Amniotic stem cell (primary cell): ENCODE data around the gene STPG1.

Source experiments
- DNase-seq: peaks from one replicate; lab custom pipeline; 2025; lab: John Stamatoyannopoulos, UW

The STPG1 gene

GRCh38 chr1:24426744-24427544, 13.4 kb upstream of the STPG1 start:
- DNase-seq: no peak

DNA sequence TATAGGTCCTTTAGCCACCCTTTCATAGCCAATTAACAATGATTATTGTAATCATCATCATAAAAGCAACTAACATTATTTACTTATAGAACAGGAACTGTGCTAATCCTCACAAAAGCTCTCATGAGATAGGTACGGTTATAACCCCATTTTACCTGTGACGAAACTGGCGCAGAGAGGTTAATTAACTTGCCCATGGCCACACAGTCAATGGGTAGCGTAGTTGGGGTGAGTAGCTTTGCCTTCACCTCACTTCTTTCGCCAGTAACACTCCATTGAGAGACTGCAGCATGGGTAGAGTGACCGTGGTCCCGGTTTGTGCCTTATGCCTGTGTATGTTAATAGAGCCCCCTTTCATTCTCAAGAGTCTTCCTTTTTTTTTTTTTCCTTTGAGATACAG, 12.3 kb upstream of the STPG1 start:
- no peak for DNase-seq

GRCh38 chr1:24425441-24425840, 11.9 kb upstream of the STPG1 start:
- no peak for DNase-seq

DNA sequence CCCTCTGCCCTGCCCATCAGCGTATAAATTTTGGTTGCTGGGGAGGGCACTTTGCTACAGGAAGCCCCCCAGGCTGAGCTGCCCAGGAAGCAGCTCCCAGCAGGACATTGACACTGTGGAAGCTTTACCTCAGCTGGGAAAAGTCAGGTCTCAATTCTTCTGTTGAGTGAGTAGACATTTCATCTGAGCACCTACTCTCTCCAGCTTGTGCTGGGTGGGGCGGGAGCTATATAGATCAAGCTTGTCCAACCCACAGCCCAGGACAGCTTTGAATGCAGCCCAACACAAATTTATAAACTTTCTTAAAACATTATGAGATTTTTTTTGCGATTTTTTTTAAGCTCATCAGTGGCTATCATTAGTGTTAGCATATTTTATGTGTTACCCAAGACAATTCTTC, 11.4 kb upstream of the STPG1 start:
- DNase-seq: no peak

DNA sequence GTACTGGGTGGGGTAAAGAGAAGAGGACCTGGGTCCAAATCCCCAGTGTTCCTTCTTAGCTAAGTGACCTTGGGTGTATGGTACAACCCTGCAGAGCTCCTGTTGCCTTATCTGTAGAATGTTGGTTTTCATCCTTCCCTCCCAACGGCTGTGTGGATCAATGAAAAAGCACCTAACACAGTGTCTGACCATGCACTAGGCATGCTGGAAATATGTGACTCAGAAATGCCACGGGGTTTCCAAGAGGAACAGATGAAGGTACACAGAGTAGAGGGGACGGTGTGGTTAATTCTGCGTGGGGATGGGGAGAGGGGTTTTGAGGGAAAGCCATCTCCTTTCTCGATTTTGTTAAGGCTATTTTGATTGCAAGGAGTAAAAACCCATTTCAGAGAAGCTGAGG, 10.6 kb upstream of the STPG1 start:
- DNase-seq: no peak

DNA sequence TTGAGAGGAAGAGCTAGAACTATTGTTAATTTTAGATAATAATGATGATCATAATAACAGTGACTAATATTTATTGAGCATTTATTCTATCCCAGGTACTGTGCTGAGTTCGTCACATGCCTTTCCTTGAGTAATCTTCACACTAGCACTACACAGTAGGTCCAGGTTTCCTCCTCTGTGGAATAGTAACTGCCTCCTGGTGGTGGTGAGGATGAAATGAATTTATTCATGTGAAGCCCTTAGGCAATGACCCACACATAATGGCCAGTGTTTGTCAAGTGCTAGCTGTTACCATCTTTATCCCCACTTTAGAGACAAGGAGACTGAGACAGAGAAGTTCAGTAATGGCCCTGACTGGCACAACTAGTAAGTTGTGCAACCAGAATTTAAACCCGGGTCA, 7.9 kb upstream of the STPG1 start:
- no peak for DNase-seq

GRCh38 chr1:24420547-24420946, 7.0 kb upstream of the STPG1 start:
- no peak for DNase-seq

GRCh38 chr1:24418898-24419628, 5.5 kb upstream of the STPG1 start:
- no peak for DNase-seq

DNA sequence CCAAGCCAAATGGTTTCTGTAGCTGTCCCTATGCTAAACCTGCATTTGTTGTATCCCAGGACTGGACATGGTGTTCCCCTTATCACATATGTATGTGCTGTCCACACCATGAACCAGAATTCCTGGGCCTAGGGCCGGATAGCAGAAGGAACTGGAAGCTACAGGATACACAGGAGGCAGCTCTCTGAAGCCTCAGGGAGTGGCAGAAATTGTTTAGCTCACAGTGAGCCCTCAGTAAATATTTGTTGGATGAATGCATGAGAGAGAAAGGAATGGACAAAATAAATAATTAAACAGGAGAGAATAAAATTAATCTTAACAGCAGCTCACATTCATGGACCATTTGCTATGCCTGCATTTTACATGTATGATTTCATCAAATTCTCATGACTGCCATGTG, 4.1 kb upstream of the STPG1 start:
- no peak for DNase-seq

GRCh38 chr1:24416666-24417391, 3.2 kb upstream of the STPG1 start:
- peak; percentile 94 for DNase-seq

- DNase-seq: no peak
Measured at GRCh38 chr1:24415910-24416665, 2.5 kb upstream of the STPG1 start.

DNA sequence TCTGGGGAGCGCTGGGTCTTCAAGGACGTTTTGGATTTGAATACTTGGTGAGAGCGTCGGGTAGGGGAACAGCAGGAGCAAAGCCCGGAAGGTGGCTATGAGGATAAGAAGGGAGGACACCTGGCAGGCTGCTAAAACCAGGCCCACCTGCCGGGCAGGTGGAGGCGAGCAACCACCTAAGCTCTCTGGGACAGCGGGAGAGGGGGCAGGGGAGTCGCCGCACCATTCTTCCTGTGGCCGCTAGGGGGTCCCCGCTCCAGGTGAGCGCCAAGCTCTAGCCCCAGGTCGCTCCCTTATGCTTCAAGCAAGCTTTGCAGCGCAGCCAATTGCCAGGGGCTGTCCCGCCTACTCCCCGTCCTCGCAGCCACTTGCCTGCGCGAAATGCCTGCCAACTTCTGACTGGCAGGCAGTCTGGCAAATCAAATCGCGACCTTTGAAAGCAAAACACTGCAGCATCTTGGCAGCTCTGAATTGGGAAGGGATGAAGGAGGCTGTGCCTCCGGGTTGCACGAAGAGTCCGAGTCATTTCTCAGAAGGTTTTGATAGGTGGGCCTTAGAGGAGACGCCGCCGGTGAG, 1.8 kb upstream of the STPG1 start, which contains the start of gene NIPAL3:
NIPAL3 (plus strand) TSS at position 469 of the 576 bp plus-strand sequence. CDS start 3,746 bp downstream, outside the sequence.
- peak; percentile 94 for DNase-seq

- DNase-seq: no peak
Measured at GRCh38 chr1:24414775-24415333, 1.3 kb upstream of the STPG1 start.

DNA sequence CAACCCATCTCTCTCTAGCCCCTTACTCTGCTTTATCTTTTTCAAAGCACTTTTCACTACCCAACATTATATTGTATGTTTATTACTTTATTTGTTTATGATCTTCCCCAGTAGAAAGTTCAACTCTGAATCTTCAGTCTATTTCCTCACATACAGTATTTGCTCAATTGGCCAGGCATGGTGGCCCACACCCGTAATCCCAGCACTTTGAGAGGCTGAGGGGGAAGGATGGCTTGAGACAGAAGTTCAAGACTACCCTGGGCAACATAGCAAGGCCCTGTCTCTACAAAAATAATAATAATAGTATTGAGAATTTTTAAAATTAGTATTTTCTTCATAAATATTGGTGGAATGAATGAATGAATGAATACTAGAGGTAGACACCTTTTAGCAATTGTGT, 1.2 kb downstream of the STPG1 start:
- DNase-seq: no peak

DNA sequence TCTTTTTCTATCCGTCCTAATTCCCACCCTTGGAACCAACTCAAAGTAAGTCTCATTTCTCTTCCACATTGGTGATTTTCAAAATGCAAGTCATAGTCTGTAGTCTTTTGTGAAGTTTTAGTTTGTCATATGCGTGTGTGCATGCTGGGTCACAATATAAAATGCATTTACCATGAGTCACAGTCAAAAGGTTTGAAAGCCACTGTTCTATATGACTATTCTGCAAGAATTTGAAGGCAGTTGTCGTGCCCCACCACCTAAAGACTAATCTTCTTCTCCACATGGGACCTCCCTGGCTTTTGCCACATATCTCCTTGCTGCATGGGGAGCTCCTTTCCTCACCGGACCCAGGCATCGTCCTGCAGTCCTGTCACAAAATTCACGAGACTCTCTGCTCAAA, 1.6 kb downstream of the STPG1 start:
- no peak for DNase-seq

DNA sequence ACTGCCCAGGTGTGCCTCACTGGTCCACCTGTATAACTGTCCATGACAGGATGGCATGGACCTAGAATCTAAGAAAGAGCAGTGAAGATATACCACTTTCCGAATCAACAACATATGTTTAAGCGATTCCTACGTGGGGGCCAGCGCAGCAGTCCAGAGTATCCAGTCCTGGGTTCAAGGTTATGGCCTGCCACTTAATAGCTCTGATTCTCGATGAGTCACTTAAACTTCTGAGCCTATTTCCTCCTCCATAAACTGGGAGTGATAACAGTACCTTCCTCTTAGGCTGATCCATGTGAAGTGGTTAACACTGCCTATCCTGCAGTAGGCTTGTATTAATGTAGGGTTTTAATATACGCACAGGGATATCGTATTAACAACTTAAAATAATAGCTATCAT, 2.8 kb downstream of the STPG1 start:
- DNase-seq: no peak

GRCh38 chr1:24409535-24409934, 4.0 kb downstream of the STPG1 start:
- DNase-seq: no peak

DNA sequence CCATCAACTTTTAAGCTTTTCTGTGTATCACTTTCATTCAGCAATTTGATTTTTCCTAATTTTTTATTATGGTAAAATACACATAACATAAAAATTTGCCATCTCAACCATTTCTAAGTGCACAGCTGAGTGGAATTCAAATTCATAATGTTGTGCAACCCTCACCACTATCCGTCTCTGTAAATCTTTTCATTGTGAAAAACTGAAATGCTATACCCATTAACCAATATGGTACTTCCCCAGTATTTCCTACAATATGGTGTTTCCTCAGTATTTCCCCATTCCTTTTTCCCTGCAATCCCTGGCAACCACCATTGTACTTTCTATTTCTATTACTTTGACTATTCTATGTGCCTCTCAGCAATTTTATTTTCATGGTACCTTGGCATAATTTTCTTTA, 6.8 kb downstream of the STPG1 start:
- DNase-seq: no peak

DNA sequence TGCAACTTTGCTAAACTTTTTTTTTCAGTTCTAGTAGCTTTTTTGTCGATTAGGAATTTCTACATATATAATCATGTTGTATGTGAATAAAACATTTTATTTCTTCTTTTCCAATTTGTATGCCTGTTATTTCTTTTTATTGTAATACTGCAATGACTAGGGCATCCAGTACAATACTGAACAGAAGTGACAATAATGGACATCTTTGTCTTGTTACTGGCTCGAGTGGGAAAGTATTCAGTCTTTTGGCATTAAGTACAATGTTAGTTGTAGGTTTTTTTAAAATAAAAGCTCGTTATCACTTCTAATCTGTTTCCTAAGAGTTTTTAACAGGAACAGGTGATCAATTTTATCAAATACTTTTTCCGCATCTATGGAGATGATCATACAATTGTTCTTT, 9.8 kb downstream of the STPG1 start:
- no peak for DNase-seq

GRCh38 chr1:24400065-24400464, 13.5 kb downstream of the STPG1 start:
- DNase-seq: no peak

- DNase-seq: no peak
Measured at GRCh38 chr1:24393892-24394291, 19.7 kb downstream of the STPG1 start.
